ENCODE measurements around the gene TANC1.

The TANC1 gene

GRCh38 chr2:159211447-159212396 is 243.3 kb downstream of the TANC1 start:
- in situ Hi-C loops (cut with MboI; ENCODE audit: low sequenced_read_pairs): no loop called here

- in situ Hi-C loops (cut with MboI; ENCODE audit: low sequenced_read_pairs): no loop called here
Observed at GRCh38 chr2:159213296-159213695, 244.9 kb downstream of the TANC1 start.

GRCh38 chr2:159214325-159214865 is 246.0 kb downstream of the TANC1 start:
- in situ Hi-C loops (cut with MboI; ENCODE audit: low sequenced_read_pairs): no loop called here

- in situ Hi-C loops (cut with MboI; ENCODE audit: low sequenced_read_pairs): no loop called here
Observed at GRCh38 chr2:159215116-159215515, 246.7 kb downstream of the TANC1 start.

GRCh38 chr2:159217676-159218075 is 249.2 kb downstream of the TANC1 start:
- in situ Hi-C loops (cut with MboI; ENCODE audit: low sequenced_read_pairs): no loop called here

- in situ Hi-C loops (cut with MboI; ENCODE audit: low sequenced_read_pairs): no loop called here
Observed at GRCh38 chr2:159218389-159218788, 249.9 kb downstream of the TANC1 start.

- in situ Hi-C loops (cut with MboI; ENCODE audit: low sequenced_read_pairs): no loop called here
Observed at GRCh38 chr2:159219394-159219998, 251.1 kb downstream of the TANC1 start.

GRCh38 chr2:159224061-159224813 is 255.8 kb downstream of the TANC1 start:
- in situ Hi-C loops (cut with MboI; ENCODE audit: low sequenced_read_pairs): no loop called here

GRCh38 chr2:159225025-159226016 is 256.9 kb downstream of the TANC1 start:
- in situ Hi-C loops (cut with MboI; ENCODE audit: low sequenced_read_pairs): no loop called here

- in situ Hi-C loops (cut with MboI; ENCODE audit: low sequenced_read_pairs): no loop called here
Observed at GRCh38 chr2:159226059-159226461, 257.6 kb downstream of the TANC1 start.

- in situ Hi-C loops (cut with MboI; ENCODE audit: low sequenced_read_pairs): no loop called here
Observed at GRCh38 chr2:159226608-159227385, 258.4 kb downstream of the TANC1 start.

GRCh38 chr2:159227467-159227866 is 259.0 kb downstream of the TANC1 start:
- in situ Hi-C loops (cut with MboI; ENCODE audit: low sequenced_read_pairs): no loop called here

- in situ Hi-C loops (cut with MboI; ENCODE audit: low sequenced_read_pairs): no loop called here
Observed at GRCh38 chr2:159228081-159228581, 259.7 kb downstream of the TANC1 start.

GRCh38 chr2:159229476-159230144 is 261.2 kb downstream of the TANC1 start:
- in situ Hi-C loops (cut with MboI; ENCODE audit: low sequenced_read_pairs): no loop called here

GRCh38 chr2:159230145-159230877 is 261.9 kb downstream of the TANC1 start:
- in situ Hi-C loops (cut with MboI; ENCODE audit: low sequenced_read_pairs): no loop called here

GRCh38 chr2:159232456-159233170 is 264.2 kb downstream of the TANC1 start:
- in situ Hi-C loops (cut with MboI; ENCODE audit: low sequenced_read_pairs): no loop called here

- in situ Hi-C loops (cut with MboI; ENCODE audit: low sequenced_read_pairs): no loop called here
Observed at GRCh38 chr2:159234868-159235267, 266.4 kb downstream of the TANC1 start.
